ENCODE data around the gene MB21D2. TPM values are rescaled to one million over a fixed set of nuclear protein-coding genes. Genes with fewer than 3 reads are reported as not detected.
"Not testable (repeated sequence)": the region's sequence is repeated elsewhere in the genome, so short reads cannot be mapped to it uniquely, and the experiment has no call there.

The MB21D2 gene, protein sequence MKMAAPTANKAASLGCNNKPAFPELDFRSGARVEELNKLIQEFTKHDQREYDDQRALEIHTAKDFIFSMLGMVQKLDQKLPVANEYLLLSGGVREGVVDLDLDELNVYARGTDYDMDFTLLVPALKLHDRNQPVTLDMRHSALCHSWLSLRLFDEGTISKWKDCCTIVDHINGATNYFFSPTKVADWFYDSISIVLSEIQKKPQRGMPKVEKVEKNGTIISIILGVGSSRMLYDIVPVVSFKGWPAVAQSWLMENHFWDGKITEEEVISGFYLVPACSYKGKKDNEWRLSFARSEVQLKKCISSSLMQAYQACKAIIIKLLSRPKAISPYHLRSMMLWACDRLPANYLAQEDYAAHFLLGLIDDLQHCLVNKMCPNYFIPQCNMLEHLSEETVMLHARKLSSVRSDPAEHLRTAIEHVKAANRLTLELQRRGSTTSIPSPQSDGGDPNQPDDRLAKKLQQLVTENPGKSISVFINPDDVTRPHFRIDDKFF
- total RNA-seq (1 to 10 TPM; 4.1 to 7.6 (median 5.5) TPM), total RNA-seq (3.6 to 38.5 (median 13.6) reads per million in 29 experiments)
- total RNA-seq (2013): 4.6 TPM

DNA sequence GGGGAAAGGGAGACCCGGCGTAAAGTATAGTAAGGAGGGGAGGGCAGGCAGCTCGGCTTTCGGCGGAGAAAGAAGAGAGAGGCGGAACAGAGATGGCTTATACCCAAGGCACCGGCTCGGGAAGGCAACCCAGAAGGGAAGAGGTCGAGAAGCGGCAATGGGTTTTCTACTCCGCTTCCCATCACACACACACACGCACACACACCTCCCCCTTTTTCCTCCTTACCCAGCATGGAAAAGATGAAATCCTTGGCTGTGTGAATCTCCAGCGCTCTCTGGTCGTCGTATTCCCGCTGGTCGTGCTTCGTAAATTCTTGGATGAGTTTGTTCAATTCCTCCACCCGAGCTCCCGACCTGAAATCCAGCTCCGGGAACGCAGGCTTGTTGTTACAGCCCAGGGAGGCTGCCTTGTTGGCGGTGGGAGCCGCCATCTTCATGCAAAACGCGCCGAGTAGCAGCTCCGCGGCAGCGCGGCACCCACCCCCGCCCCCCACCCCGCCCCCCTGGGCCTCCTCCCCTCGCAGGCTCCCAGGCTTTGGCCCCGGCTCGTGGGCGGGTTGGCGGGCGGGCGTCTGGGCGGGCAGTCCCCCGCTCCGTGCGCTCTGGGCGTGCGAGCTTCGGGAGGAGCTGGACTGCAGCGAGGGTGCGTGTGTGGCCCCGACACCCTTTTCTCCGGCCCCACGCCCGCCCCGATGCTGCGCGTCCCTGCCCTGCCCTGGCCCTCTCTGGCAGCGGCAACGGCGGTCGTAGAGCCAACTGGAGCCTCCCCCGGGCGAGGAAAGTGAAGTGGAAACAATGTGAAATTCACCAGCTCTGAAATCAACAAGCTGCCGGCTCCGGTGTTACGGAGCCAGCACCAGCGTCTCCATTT lies at the start of gene MB21D2:
MB21D2 (minus strand) TSS at position 453 of the 871 bp plus-strand sequence; CDS start at position 437, 16 bp downstream.
- Histone ChIP-seq H3K27me3 (replicated peaks in 1 of 2; ENCODE audit: control insufficient read depth in 2 of 2, extremely low read depth in 1 of 2, insufficient read depth in 2 of 2, low read length in 1 of 2) (peaks cover 20 to 22% of the 10 kb centered on the region in 2 experiments), H3K36me3 (ENCODE audit: control insufficient read depth in 2 of 2, extremely low read depth in 1 of 2, insufficient read depth in 1 of 2, low read length in 1 of 2) (no peaks in the 10 kb centered on the region), H3K4me1 (ENCODE audit: control insufficient read depth in 1 of 2, extremely low read depth in 1 of 2, insufficient read depth in 2 of 2, low read length in 2 of 2) (peaks cover 0 to 19% of the 10 kb centered on the region in 2 experiments), H3K9me3 (no peaks in the 10 kb centered on the region), H3K4me3 (ENCODE audit: control insufficient read depth in 1 of 2, extremely low read depth in 1 of 2, low read length in 1 of 2) (peak within 1 kb of the TSS; percentile 61 to 83), H3K27ac (ENCODE audit: low read length) (peak within 1 kb of the TSS; percentile 64)
- peak within 1 kb of the TSS; percentile 89 for H3K27ac Mint-ChIP-seq
- WGBS (ENCODE audit: insufficient coverage): under 1% methylated on average over 42 of the region's 66 CpGs
- H3K4me1 Mint-ChIP-seq: peaks cover 23 to 44% (median 38%) of the 10 kb centered on the region in 3 donors
- peak within 1 kb of the TSS; percentile 82 to 98 (median 93) for H3K4me3 Mint-ChIP-seq
- H3K27me3 Mint-ChIP-seq: peaks cover 44 to 50% of the 10 kb centered on the region in 2 donors
- H3K36me3 Mint-ChIP-seq: no peaks in the 10 kb centered on the region
- ChIA-PET POLR2A (interaction anchor here (0.5 to 1.4 kb wide), 5 partner anchors 18 to 124 kb away, joined by 3 to 14 read pairs (median 3); no protein-coding TSS in a partner anchor), CTCF (interaction anchor here in 1 of 2 donors (0.6 to 2.8 kb wide), 6 partner anchors 19 to 100 kb away, joined by 3 to 9 read pairs (median 4); no protein-coding TSS in a partner anchor)
- H3K9me3 Mint-ChIP-seq: no peaks in the 10 kb centered on the region
- DNase-seq (peak in 30 of 35 experiments; percentile 4 to 64 (median 30)), ATAC-seq (replicated peaks in 1 of 4) (peak; percentile 76 to 80 (median 78))

DNA sequence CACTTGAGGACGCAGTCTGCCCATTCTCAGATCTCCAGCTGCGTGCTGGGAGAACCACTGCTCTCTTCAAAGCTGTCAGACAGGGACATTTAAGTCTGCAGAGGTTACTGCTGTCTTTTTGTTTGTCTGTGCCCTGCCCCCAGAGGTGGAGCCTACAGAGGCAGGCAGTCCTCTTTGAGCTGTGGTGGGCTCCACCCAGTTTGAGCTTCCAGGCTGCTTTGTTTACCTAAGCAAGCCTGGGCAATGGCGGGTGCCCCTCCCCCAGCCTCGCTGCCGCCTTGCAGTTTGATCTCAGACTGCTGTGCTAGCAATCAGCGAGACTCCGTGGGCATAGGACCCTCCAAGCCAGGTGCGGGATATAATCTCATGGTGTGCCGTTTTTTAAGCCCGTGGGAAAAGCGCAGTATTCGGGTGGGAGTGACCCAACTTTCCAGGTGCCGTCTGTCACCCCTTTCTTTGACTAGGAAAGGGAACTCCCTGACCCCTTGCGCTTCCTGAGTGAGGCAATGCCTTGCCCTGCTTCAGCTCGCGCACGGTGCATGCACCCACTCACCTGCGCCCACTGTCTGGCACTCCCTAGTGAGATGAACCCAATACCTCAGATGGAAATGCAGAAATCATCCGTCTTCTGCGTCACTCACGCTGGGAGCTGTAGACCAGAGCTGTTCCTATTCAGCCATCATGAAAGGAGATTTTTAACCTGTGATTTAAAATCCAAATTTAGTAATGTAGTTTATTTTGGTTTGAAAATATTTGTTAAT lies 47.5 kb upstream of the MB21D2 start:
- H3K27ac Mint-ChIP-seq: not testable (repeated sequence)

DNA sequence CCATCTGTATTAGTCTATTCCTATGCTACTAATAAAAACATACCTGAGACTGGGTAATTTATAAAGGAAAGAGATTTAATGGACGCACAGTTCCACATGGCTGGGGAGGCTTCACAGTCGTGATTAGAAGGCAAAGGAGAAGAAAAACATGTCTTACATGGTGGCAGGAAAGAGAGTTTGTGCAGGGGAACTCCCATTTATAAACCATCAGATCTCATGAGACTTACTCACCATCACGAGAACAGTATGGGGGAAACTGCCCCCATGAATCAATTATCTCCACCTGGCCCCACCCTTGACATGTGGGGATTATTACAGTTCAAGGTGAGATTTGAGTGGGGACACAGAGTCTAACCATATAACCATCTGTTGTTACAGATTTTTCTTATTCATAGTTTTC lies 42.1 kb upstream of the MB21D2 start:
- ATAC-seq (replicated peaks in 1 of 4): no peak
- no CpG with 5 or more reads among the region's 3 CpGs for WGBS (ENCODE audit: insufficient coverage)
- CTCF ChIA-PET: no interaction called here

More for the DNA sequence above, 47.5 kb upstream of the MB21D2 start:
- H3K4me1 Mint-ChIP-seq; H3K9me3 ChIP-seq; CTCF ChIA-PET; H3K4me1 ChIP-seq (ENCODE audit: control insufficient read depth in 1 of 2, extremely low read depth in 1 of 2, insufficient read depth in 2 of 2, low read length in 2 of 2); ATAC-seq (replicated peaks in 1 of 4); H3K27ac ChIP-seq (ENCODE audit: low read length); H3K36me3 ChIP-seq (ENCODE audit: control insufficient read depth in 2 of 2, extremely low read depth in 1 of 2, insufficient read depth in 1 of 2, low read length in 1 of 2); POLR2A ChIA-PET; H3K4me3 Mint-ChIP-seq; DNase-seq; H3K27me3 Mint-ChIP-seq; H3K4me3 ChIP-seq (ENCODE audit: control insufficient read depth in 1 of 2, extremely low read depth in 1 of 2, low read length in 1 of 2); H3K36me3 Mint-ChIP-seq; H3K27me3 ChIP-seq (replicated peaks in 1 of 2; ENCODE audit: control insufficient read depth in 2 of 2, extremely low read depth in 1 of 2, insufficient read depth in 2 of 2, low read length in 1 of 2): not testable (repeated sequence)
- WGBS (ENCODE audit: insufficient coverage): 92% methylated on average over 6 of the region's 21 CpGs
- peaks cover 0 to 15% (median 5%) of the 10 kb centered on the region in 3 donors for H3K9me3 Mint-ChIP-seq

DNA sequence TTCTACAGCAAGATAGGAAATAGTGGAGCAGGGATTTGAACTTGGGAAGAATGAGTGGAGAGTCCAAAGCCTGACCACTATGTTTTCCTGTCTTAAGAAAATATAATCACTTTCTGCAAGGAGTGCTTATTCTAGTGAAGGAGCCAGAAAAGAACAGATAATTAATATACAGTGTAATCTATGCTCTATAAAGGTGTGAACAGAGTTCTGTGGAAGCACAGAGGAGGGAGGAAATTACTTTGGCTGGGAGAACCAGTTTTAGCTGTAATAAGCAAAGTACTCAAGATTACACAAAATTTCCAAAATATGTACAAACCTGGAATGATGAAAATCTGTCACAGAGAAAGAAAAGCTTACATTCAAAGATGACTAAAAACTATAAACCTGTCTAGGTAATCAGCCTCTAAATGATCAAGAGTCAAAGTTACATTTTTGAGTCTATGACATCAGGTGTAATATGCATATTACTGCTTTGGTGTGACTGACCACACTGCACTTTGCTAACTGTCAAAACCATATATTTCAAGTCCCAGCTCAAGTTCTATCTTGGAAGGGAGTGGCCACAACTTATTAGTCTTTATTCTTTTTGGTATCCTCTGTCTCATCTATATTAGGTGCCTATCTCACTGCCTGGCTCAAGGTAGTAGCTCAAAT lies 40.7 kb upstream of the MB21D2 start:
- ATAC-seq (replicated peaks in 1 of 4) (no peak), DNase-seq (no peak)
- H3K9me3 ChIP-seq: no peaks in the 10 kb centered on the region
- Mint-ChIP-seq H3K36me3 (no peaks in the 10 kb centered on the region), H3K27me3 (peaks cover 0 to 5% of the 10 kb centered on the region in 2 donors), H3K9me3 (peaks cover 0 to 3% (median 0%) of the 10 kb centered on the region in 3 donors), H3K4me1 (no peaks in the 10 kb centered on the region), H3K4me3 (no peak overlapping the region), H3K27ac (no peak overlapping the region)
- H3K36me3 ChIP-seq (ENCODE audit: control insufficient read depth in 2 of 2, extremely low read depth in 1 of 2, insufficient read depth in 1 of 2, low read length in 1 of 2): no peaks in the 10 kb centered on the region
- POLR2A ChIA-PET: no interaction called here
- H3K27me3 ChIP-seq (replicated peaks in 1 of 2; ENCODE audit: control insufficient read depth in 2 of 2, extremely low read depth in 1 of 2, insufficient read depth in 2 of 2, low read length in 1 of 2): no peaks in the 10 kb centered on the region
- H3K27ac ChIP-seq (ENCODE audit: low read length): no peak overlapping the region
- no peaks in the 10 kb centered on the region for H3K4me1 ChIP-seq (ENCODE audit: control insufficient read depth in 1 of 2, extremely low read depth in 1 of 2, insufficient read depth in 2 of 2, low read length in 2 of 2)
- H3K4me3 ChIP-seq (ENCODE audit: control insufficient read depth in 1 of 2, extremely low read depth in 1 of 2, low read length in 1 of 2): no peak overlapping the region
- CTCF ChIA-PET: interaction anchor here in 1 of 2 donors (0.8 kb wide), 1 partner anchor 83 kb away, joined by 3 read pairs; no protein-coding TSS in a partner anchor

More for the DNA sequence above, 42.1 kb upstream of the MB21D2 start:
- Mint-ChIP-seq H3K9me3 (peaks cover 0 to 3% (median 0%) of the 10 kb centered on the region in 3 donors), H3K36me3 (no peaks in the 10 kb centered on the region), H3K27ac (no peak overlapping the region), H3K27me3 (peaks cover 0 to 5% of the 10 kb centered on the region in 2 donors), H3K4me3 (no peak overlapping the region), H3K4me1 (no peaks in the 10 kb centered on the region)
- no peak overlapping the region for H3K27ac ChIP-seq (ENCODE audit: low read length)
- POLR2A ChIA-PET: no interaction called here
- H3K9me3 ChIP-seq: no peaks in the 10 kb centered on the region
- no peaks in the 10 kb centered on the region for H3K4me1 ChIP-seq (ENCODE audit: control insufficient read depth in 1 of 2, extremely low read depth in 1 of 2, insufficient read depth in 2 of 2, low read length in 2 of 2)
- DNase-seq: no peak
- H3K27me3 ChIP-seq (replicated peaks in 1 of 2; ENCODE audit: control insufficient read depth in 2 of 2, extremely low read depth in 1 of 2, insufficient read depth in 2 of 2, low read length in 1 of 2): no peaks in the 10 kb centered on the region
- H3K36me3 ChIP-seq (ENCODE audit: control insufficient read depth in 2 of 2, extremely low read depth in 1 of 2, insufficient read depth in 1 of 2, low read length in 1 of 2): no peaks in the 10 kb centered on the region
- no peak overlapping the region for H3K4me3 ChIP-seq (ENCODE audit: control insufficient read depth in 1 of 2, extremely low read depth in 1 of 2, low read length in 1 of 2)

DNA sequence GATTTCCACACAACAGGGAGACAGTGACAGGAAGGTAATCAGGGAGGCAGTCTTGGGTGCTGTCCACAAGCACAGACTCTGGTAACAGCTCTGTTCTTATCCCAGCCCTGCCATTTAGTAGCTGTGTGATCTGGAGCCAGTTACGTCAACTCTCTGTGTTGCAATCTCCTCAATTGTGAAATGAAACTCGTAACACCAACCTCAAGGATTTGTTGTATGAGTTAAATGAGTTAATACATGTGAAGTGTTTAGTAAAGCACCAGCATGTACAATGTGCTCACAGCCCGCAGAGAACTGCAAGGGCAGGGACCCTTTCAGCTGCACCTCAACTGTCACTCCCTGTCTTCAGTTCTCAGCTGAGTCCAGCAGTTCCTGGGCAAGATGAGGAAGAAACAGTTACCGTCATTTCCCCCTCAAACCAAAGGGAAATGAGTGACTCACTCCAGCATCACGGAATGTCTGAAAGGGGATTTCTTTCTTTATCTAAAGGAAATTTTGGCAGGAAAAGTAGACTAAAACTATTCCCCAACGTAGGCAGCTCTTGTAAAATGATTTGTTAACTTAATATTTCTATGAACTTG lies 39.9 kb upstream of the MB21D2 start:
- no CpG with 5 or more reads among the region's 6 CpGs for WGBS (ENCODE audit: insufficient coverage)
- DNase-seq (peak in 2 of 35 experiments; percentile 0 to 3), ATAC-seq (replicated peaks in 1 of 4) (no peak)

More for the DNA sequence above, 39.9 kb upstream of the MB21D2 start:
- H3K4me1 Mint-ChIP-seq: no peaks in the 10 kb centered on the region
- no peaks in the 10 kb centered on the region for H3K4me1 ChIP-seq (ENCODE audit: control insufficient read depth in 1 of 2, extremely low read depth in 1 of 2, insufficient read depth in 2 of 2, low read length in 2 of 2)
- H3K27ac Mint-ChIP-seq: no peak overlapping the region
- H3K4me3 Mint-ChIP-seq: no peak overlapping the region
- H3K36me3 ChIP-seq (ENCODE audit: control insufficient read depth in 2 of 2, extremely low read depth in 1 of 2, insufficient read depth in 1 of 2, low read length in 1 of 2): no peaks in the 10 kb centered on the region
- no peak overlapping the region for H3K27ac ChIP-seq (ENCODE audit: low read length)
- no peaks in the 10 kb centered on the region for H3K36me3 Mint-ChIP-seq
- ChIA-PET POLR2A (no interaction called here), CTCF (interaction anchor here in 1 of 2 donors (0.6 kb wide), 1 partner anchor 137 kb away, joined by 3 read pairs; no protein-coding TSS in a partner anchor)
- no peaks in the 10 kb centered on the region for H3K9me3 ChIP-seq
- peaks cover 0 to 5% of the 10 kb centered on the region in 2 donors for H3K27me3 Mint-ChIP-seq
- H3K27me3 ChIP-seq (replicated peaks in 1 of 2; ENCODE audit: control insufficient read depth in 2 of 2, extremely low read depth in 1 of 2, insufficient read depth in 2 of 2, low read length in 1 of 2): no peaks in the 10 kb centered on the region
- H3K9me3 Mint-ChIP-seq: peaks cover 0 to 3% (median 0%) of the 10 kb centered on the region in 3 donors
- no peak overlapping the region for H3K4me3 ChIP-seq (ENCODE audit: control insufficient read depth in 1 of 2, extremely low read depth in 1 of 2, low read length in 1 of 2)
